NCI-H2107 treated with DMSO at 0.1 percent for 48 hours (cell line): ENCODE data around the gene MYO3B.
"Not testable (repeated sequence)": the region's sequence is repeated elsewhere in the genome, so short reads cannot be mapped to it uniquely, and the experiment has no call there.

Experiments used
- DNase-seq: peaks from one replicate; lab custom pipeline; 2025; ENCODE audit not compliant: unreplicated experiment; lab: John Stamatoyannopoulos, UW

MYO3B gene

GRCh38 chr2:170548304-170548703 lies 370.4 kb downstream of the MYO3B start:
- no peak for DNase-seq

- DNase-seq: no peak
These were observed 372.6 kb downstream of the MYO3B start for GRCh38 chr2:170550501-170550900.

- DNase-seq: not testable (repeated sequence)
These were observed 374.0 kb downstream of the MYO3B start for GRCh38 chr2:170551899-170552298.

- DNase-seq: no peak
These were observed 375.8 kb downstream of the MYO3B start for GRCh38 chr2:170553748-170554147.

GRCh38 chr2:170554278-170554955 lies 376.5 kb downstream of the MYO3B start:
- no peak for DNase-seq

- no peak for DNase-seq
These were observed 385.0 kb downstream of the MYO3B start for GRCh38 chr2:170562928-170563327.

GRCh38 chr2:170563401-170563800 lies 385.5 kb downstream of the MYO3B start:
- no peak for DNase-seq

GRCh38 chr2:170566138-170566537 lies 388.2 kb downstream of the MYO3B start:
- DNase-seq: no peak

GRCh38 chr2:170567429-170567828 lies 389.5 kb downstream of the MYO3B start:
- DNase-seq: no peak

GRCh38 chr2:170568511-170568910 lies 390.6 kb downstream of the MYO3B start:
- no peak for DNase-seq

- DNase-seq: no peak
These were observed 393.7 kb downstream of the MYO3B start for GRCh38 chr2:170571612-170572011.

- no peak for DNase-seq
These were observed 395.7 kb downstream of the MYO3B start for GRCh38 chr2:170573671-170574070.

GRCh38 chr2:170576296-170576695 lies 398.3 kb downstream of the MYO3B start:
- DNase-seq: no peak

GRCh38 chr2:170577356-170577755 lies 399.4 kb downstream of the MYO3B start:
- DNase-seq: no peak

- no peak for DNase-seq
These were observed 400.7 kb downstream of the MYO3B start for GRCh38 chr2:170578606-170579005.

- no peak for DNase-seq
These were observed 401.6 kb downstream of the MYO3B start for GRCh38 chr2:170579511-170579910.

- DNase-seq: no peak
These were observed 404.4 kb downstream of the MYO3B start for GRCh38 chr2:170582313-170582712.

- DNase-seq: peak; percentile 26
These were observed 405.0 kb downstream of the MYO3B start for GRCh38 chr2:170582751-170583463.

GRCh38 chr2:170585067-170585466 lies 407.1 kb downstream of the MYO3B start:
- no peak for DNase-seq

GRCh38 chr2:170586571-170587095 lies 408.7 kb downstream of the MYO3B start:
- no peak for DNase-seq

- no peak for DNase-seq
These were observed 409.2 kb downstream of the MYO3B start for GRCh38 chr2:170587117-170587516.

- DNase-seq: no peak
These were observed 410.0 kb downstream of the MYO3B start for GRCh38 chr2:170587922-170588321.
